ENCODE data around the gene USP6.
"Not testable (repeated sequence)": the region's sequence is repeated elsewhere in the genome, so short reads cannot be mapped to it uniquely, and the experiment has no call there.

The USP6 gene

DNA sequence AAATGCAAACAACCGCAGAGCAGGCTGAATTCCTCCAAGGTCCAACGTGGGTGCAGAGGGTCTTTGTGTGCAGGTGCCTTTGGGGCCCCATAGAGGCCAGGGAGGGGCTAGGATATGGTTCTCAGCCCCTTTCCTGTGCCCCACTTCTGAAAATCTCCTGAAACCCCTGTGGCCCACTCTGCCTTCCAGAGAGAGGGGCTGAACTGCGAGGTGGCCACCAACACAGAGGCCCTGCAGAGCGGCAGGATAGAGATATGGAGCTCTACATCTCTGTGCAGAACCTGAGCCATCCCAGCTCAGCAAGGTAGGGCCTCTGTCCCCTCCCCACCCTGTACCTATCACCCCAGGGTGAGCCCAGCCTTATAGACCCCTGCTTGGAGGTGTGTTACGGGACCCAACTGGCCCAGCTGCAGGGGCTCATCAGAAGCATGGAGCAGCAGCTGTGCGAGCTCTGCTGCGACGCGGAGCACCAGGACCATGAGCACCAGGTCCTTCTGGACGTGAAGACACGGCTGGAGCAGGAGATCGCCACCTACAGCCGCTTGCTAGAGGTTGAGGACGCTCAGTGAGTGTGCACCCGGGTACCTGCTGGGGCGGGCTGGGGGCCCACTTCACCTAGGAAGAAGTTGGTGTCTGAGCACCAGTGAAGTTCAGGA is 5.5 kb downstream of the USP6 start:
- no peak for DNase-seq (ENCODE audit: low read depth in 2 of 3, low spot score in 1 of 3)

DNA sequence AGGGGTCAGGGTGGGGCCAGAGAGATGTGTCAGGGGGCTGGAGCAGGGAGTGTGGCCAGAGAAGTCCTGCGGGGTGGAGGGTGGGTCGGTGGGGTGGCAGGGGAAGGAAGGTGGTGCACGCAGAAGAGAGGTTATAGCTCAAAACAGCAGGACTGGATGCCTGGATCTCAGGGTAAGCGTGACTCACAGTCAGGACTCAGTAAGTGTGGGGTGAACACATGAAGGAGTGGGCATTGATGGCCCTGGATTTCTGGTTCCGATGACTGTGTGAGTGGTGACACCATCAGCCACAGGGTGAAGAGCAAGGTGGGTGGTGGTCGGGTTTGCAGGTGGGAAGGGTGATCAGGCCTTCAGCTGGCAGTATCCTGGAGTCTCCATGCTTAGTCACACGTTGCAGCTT is 6.2 kb downstream of the USP6 start:
- DNase-seq (ENCODE audit: low read depth in 2 of 3, low spot score in 1 of 3): not testable (repeated sequence)

DNA sequence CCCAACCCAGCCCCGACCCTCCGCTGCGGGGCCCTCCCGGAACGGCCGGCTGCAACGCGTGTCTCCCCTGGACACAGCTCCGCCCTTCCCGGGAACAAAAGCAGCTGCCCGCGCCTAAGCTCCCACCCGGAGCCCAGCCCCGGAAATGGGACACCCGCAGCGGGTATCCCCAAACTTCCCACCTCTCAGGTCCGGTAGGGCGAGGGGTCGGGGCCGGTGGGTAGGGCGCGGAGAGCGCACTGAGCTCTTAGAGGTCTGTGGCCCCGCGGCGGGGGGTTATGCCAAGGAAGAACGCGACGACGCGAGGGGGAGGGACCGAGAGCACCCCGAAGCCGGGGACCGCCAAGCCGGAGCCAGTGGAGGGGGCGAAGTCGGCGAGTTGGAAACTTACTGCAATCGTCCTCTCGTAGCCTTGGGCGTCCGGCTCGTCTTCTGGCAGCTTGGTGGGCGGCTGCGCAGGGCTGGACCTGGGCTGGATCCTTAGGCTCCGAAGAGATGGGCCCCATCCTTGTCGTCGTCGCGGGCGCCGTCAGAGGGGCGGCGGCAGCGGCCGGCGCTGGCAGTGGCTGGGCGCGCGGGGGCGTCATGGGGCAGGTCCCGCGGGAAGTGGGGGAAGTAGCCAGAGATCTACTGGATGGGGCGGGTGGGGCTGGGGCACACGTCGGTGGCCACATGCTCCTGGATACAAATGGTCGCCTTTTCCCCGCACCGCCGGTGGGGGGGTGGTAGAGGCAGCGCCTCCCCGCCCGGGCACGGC is 6.9 kb downstream of the USP6 start:
- no peak for DNase-seq (ENCODE audit: low read depth in 2 of 3, low spot score in 1 of 3)

DNA sequence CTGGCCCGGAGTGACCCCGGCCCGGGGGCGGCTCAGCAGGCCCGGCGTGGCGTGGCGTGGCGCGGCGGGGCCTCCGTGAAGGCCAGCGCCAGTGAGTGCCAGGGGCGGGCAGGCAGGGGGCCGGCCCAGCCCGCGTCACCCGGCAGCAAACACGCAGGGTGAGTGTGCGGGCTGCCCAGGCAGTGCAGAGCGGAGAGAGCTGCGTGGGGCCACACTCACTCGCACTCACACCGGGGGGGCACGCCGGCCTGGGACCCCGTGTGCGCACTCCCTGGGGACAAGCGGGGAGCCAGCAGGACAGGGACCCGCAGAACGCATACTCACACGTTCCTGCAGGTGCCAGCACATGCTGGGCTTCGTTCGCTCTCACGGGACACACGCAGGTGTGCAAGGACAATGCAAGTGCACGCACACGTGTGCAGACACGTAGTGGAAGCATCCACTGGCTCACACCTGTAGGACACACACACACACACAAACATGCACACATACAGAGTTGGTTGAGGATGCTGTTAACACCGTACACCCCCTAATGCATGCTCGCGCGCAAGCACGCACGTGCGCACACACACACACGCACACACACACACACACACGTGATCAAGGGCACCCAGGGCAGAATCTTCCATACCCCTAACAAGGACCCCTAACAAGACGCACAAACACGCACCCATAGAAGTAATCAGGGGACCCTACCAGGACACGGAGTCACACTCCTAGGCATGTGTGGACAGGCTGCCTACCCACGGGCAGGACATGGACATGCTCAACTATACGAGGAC is 7.7 kb downstream of the USP6 start:
- DNase-seq (ENCODE audit: low read depth in 2 of 3, low spot score in 1 of 3): no peak

DNA sequence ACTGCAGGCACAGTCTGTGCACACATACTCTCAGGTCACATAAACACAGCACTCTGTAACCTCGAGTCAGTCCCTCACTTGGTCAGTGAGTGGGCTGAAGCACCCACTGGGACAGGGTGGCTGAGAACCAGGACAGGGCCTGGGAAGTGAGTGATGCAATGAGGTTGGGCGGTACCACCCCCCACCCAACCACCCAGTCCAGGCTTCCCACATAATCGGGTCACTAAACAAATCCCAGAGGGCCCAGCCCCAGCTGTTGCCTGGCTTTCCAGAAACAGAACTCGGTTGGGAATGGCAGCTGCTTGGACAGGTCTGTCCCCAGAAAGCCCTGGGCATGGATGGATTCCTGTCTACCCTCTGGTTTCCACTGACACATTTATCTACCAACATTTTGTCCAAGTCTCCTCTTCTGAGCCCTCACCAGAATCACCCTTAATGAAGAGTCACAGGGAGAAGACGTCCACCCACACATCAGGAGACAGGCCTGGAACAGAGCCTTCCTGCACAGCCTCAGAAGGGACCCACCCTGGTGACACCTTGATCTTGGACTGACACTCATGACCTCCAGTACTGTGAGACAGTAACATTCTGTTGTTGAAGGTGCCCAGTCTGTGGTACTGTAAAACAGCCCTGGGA is 8.4 kb downstream of the USP6 start:
- DNase-seq (ENCODE audit: low read depth in 2 of 3, low spot score in 1 of 3): not testable (repeated sequence)

DNA sequence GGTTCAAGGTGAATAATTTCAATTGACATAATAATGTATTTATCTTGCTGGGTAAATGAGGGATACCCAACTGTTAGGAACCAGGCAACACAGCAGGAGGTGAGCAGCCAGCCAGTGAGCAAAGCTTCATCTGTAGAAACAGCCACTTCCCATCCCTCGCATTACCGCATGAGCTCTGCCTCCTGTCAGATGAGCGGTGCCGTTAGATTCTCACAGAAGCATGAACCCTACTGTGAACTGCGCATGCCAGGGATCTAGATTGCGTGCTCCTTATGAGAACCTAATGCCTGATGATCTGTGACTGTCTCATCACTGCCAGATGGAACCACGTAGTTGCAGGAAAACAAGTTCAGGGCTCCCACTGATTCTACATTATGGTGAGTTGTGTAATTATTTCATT is 9.1 kb downstream of the USP6 start:
- DNase-seq (ENCODE audit: low read depth in 2 of 3, low spot score in 1 of 3): not testable (repeated sequence)

DNA sequence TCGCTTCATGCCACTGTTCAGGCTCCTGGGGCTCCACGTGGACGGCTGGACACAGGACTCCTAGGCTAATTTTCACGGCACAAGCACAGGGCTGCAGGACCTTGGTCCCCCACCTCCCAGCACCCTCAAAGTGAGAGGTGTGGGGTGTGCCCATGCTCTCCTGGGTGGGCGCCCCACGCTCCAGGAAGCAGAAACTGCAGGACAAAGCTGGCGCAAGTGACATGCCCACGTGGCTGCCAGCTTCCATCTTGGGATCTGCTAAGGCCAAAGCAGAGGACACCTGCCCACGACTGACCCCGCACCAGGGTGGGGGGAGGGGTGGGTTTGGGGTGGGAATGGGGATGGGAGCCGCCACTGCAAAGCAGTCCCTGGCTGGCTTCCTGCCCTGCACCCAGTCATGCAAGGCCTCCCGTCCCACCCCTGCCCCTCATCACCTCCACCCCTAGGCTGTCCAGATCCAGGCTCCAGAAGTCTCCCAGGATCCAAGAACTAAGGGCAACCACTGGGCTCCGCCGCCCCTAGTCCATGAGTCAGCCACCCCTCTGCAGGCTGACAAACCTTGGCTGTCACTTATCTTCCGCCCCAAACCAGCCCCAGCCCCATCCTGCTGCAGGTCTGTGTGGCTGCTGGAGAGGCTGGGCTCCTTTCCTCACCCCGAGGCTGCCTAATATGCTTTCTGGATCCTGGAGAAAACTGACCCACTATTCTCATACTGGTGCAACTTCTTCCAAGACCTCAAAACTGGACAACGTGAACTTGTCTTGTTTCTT is 11.1 kb downstream of the USP6 start:
- no peak for DNase-seq (ENCODE audit: low read depth in 2 of 3, low spot score in 1 of 3)

DNA sequence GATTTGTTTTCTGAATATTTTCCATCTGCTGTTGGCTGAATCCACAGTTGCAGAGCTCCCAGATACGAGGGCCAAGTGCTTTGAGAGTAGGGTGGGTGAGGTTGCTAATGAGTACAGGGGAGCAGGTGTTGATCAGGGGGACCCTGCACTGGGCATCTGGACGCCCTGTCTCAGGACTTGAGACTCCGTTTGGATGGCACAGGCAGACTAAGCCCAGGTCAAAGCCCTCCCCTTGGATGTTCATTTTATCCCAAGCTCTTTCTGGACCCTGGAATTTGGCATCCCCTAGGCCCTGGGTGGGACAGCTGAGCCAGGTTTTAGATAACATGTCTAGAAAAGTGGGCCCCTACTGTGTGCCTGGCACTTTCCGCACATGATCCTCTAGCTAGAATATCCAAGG is 12.1 kb downstream of the USP6 start:
- DNase-seq (ENCODE audit: low read depth in 2 of 3, low spot score in 1 of 3): no peak

DNA sequence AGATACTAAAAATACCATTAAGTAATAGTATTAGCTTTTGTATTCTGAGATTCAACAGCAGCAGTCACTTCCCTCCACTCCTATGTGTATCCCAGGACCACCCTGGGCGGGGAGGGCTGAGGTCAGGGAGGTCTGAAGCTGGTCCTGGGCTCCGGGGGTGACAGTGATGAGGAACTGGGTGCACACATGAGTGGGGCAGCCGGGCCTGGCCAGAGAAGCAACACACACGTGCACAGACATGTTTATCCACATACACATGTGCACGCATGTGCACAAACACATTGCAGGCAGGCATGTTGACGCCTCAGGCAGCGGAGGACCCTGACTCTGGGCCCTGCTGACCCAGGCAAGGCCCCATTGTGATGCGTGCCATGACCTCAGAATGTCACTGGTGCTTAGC is 12.6 kb downstream of the USP6 start:
- not testable (repeated sequence) for DNase-seq (ENCODE audit: low read depth in 2 of 3, low spot score in 1 of 3)

DNA sequence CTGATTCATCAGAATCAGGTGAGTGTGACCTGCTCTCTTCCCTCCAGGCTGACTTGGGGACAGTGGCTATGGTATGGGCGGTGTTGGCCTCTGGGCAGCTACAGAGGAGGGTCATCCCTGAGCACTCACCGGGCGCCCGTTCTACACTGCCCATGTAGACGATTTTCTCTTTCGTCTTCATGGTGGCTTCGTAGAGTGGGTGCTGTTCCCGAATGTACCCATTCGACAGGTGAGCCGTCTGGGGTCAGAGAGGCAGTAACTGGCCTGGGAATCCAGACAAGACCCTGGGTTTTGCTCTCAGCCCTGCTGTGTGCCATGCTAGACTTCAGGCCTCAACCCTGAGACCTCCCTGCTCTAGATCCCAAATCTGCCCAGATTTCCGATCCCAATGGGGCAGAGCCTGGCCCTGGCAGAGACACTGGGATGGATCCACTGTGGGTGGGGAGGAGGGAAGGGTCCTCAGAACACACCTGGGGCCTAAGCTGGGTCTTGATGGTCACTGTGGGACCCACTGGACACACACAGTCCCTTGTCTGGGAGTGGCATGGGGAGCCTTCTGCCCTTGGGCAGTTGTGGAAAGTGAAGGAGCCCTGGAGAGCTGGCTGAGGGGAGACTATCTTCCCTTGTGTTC is 13.2 kb downstream of the USP6 start:
- DNase-seq (ENCODE audit: low read depth in 2 of 3, low spot score in 1 of 3): no peak

DNA sequence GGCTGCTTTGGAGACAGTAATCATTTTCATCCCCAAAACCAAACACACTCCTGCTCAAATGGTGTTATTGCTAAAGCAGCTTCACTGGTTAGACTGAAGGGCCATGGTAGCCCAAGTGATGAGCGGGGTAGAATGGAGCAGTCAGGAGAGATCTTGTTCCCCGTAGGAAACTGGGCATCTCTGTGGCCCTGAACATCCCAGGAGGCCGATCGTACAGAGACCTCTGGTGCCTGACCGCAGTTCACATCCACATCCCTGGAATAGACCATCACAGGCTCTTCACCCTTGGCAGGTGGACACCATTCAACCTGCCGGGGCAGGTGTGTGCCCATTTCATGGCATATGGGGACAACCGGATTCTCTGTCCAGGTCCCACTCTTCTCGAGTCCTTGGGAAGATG is 13.9 kb downstream of the USP6 start:
- DNase-seq (ENCODE audit: low read depth in 2 of 3, low spot score in 1 of 3): not testable (repeated sequence)

DNA sequence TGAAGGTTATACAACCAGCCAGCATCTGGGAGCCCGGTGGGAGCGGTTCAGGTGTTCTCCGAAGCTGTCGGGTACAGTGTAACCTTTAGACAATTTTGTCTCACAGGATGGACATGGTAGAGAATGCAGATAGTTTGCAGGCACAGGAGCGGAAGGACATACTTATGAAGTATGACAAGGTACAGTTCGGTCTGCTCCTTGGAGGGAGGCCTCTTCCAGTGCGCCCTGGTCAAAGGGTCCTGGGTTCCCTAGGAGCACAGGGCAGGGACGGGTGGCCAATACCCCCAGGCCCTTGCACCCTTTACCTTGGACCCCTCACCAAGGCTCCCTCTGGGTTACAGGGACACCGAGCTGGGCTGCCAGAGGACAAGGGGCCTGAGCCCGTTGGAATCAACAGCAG is 14.4 kb downstream of the USP6 start:
- not testable (repeated sequence) for DNase-seq (ENCODE audit: low read depth in 2 of 3, low spot score in 1 of 3)

DNA sequence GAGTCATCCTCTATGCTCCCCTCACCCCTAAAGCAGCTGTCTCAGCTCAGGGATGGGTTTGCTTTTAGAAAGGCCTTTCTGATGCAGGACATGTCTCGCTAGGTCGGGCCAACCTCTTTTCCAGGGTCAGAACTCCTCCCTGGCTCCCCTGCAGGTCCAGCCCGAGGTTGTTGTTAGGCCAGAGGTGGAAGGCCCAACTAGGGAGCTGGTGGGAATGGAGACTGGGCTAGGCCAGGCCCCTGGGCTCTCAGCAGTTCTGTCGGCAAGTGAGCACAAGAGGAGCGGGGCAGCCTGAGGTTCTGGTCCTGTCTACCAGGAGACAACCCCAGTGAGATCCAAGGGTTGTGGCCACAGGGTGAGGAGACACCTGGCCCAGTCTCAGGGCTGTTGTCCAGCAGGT is 14.9 kb downstream of the USP6 start:
- not testable (repeated sequence) for DNase-seq (ENCODE audit: low read depth in 2 of 3, low spot score in 1 of 3)

DNA sequence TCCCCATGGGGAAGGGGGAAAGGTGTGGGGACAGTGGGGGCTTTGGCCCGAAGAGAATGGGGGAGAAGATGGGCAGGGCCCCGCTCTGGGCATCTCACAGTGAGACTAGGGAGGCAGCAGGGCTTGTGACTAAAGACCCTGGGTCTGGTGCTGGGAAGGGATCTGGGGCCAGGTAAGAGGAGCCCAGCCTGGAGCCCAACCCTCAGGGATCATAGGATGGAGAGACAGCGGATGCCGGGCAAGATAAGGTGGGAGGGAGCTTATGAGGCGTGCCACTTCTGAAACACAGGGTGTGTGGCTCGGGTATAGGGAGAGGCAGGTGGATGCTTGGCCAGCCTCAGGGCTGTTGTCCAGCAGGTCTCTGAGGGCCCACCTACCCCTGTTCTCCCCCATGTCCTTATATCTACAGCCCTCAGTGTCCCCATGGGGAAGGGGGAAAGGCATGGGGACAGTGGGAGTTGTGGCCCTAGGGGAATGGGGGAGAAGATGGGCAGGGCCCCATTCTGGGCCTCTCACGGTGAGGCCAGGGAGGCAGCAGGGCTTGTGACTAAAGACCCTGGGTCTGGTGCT is 15.4 kb downstream of the USP6 start:
- no peak for DNase-seq (ENCODE audit: low read depth in 2 of 3, low spot score in 1 of 3)

DNA sequence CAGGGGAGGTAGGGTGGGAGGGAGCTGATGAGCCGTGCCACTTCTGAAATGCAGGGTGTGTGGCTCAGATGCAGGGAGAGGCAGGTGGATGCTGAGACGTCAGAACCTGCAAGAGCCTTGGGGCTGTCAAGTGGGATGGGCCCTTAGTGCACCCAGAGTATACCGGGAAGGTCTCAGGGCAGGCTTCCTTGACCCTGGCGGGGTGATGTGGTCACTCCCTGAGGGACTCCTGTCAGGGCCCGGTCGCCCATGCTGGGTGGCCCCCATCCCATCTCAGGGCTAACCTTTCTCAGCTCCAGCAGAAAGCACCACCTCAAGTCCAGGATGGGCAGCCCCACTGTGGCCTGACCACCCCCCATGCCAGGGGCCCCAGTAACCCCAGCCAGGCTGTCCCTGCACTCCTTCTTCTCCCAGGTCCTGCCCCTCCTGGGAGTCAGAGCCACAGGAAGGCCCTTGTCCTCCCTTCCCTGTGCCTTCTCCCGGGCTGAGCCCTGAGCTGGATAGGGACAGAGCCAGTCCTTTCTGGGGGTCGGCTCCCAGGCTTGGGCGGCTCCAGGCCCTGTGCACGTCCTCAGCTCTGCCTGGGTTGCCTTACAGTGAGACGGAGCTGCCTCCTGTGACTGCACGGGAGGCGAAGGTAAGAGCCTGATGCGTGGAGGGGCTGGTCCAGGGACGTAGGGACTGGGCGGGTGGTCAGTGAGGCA is 16.1 kb downstream of the USP6 start:
- not testable (repeated sequence) for DNase-seq (ENCODE audit: low read depth in 2 of 3, low spot score in 1 of 3)

DNA sequence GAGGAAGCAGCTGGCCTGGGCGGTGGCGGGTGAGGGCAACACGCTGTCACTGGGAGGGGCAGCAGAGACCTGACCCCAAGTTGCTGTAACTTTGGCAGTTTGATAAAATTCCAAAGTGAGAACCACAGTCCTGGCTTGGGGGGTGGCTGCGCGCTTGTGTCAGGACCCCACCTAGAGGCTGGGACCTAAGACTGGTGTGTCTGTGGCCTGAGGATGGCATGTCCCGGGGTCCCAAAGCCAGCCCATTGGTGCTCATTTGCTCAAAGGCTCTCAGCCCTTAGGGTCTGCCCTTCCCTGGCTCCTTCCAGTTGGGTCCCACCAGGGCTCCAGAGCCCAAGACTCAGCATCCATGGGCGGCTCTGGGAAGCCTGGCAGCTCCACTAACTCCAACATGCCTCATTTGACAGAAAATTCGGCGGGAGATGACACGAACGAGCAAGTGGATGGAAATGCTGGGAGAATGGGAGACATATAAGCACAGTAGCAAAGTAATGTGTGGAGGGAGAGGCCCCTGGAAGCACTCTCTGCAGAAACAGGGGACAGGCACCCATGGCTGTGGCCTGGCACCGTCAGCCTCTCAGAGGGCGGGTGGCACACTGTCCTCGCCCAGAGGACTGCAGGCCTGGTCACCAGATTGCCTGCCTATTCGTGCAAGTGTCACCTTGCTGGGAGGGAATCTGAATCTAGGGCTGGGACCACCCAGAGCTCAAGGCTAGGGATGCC is 16.8 kb downstream of the USP6 start:
- not testable (repeated sequence) for DNase-seq (ENCODE audit: low read depth in 2 of 3, low spot score in 1 of 3)

DNA sequence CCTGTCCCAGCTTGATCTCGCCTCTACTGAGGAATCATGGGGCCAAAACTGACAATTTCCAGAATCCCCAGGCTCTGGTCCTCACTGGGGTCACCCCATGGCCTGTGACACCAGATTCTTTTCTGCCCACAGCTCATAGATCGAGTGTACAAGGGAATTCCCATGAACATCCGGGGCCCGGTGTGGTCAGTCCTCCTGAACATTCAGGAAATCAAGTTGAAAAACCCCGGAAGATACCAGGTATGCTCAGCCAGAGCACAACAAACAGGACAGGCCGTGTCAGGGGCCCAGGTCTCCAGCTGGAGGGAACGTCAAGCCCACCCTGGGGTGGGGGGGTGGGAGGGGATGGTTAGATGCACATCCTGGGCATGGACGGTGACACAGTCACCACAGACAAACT is 17.5 kb downstream of the USP6 start:
- DNase-seq (ENCODE audit: low read depth in 2 of 3, low spot score in 1 of 3): no peak

DNA sequence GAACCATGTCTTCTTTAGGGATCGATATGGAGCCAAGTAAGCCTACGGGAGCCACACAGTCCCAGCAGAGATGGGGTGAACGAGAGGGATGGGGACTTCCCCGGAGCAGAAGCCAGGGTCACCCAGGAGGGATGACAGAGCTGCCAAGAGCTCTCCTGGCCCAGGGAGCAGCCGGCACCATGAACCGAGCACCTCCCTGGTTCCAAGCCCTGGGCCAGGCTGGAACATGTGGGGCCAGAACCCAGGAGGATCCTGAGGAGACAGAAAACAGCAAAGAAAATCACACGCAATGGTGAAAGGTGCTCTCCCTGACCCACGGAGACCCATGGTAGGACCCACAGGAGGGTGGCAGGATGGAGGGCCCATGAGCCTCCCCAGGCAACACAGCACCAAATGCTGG is 18.1 kb downstream of the USP6 start:
- DNase-seq (ENCODE audit: low read depth in 2 of 3, low spot score in 1 of 3): not testable (repeated sequence)

DNA sequence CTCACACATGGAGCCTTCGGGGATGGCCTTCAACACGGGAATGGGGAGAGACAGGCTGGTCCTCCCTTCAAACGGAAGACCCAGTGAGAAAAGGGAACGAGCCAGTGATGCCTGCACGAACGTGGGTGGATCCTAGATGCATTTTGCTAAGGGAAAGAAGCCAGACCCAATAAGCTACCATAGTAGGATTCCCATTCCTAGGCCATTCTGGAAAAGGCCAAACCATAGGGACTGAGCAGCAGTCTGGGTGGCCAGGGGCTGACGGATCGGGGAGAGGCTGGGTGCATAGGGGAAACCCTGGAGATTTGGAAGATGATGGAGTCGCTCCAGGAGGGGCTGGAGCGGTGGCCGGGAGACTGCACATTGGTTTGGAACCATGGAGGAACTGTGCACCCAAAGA is 18.7 kb downstream of the USP6 start:
- DNase-seq (ENCODE audit: low read depth in 2 of 3, low spot score in 1 of 3): not testable (repeated sequence)

Measured in stimulated activated CD4-positive, alpha-beta T cell treated with anti-CD3 and anti-CD28 coated beads, Interleukin-12 subunit alpha, Interleukin-12 subunit beta, amount 100 ng/mL, for 48 hours (primary cell).